Stomach (tissue), 9 donors: ENCODE measurements around the gene CELF2. TPM values are rescaled to one million over a fixed set of nuclear protein-coding genes. Genes with fewer than 3 reads are reported as not detected.

Source experiments
- DNase-seq, 2 donors: peaks; one replicate each; pipeline versions ENCODE4 v3.0.0 to v3.0.0-alpha.2; 2013 to 2019
- H3K27ac ChIP-seq, 5 donors: fragments of 200-600 bp in 4 of 5; sonication (generic) in 4 of 5; one replicate each; pipeline ENCODE4 v1.5.1; 2013 to 2019; ENCODE audit warnings: mild to moderate bottlenecking in 1 of 5, moderate library complexity in 1 of 5
- H3K27me3 ChIP-seq, 3 donors: fragments of 200-600 bp; sonication (generic); one replicate each; pipeline ENCODE4 v1.5.1; 2017 to 2019; ENCODE audit warnings: mixed run types in 1 of 3
- H3K36me3 ChIP-seq, 4 donors: fragments of 200-600 bp; sonication (generic); 1 replicate in 3 of 4; 2 replicates in 1 of 4; pipeline ENCODE4 v1.5.1; 2016 to 2019
- H3K4me1 ChIP-seq, 4 donors: fragments of 200-600 bp; sonication (generic); one replicate each; pipeline ENCODE4 v1.5.1; 2016 to 2019
- H3K4me3 ChIP-seq, 4 donors: fragments of 200-600 bp; sonication (generic) in 3 of 4; one replicate each; pipeline ENCODE4 v1.5.1; 2016 to 2019; ENCODE audit warnings: mild to moderate bottlenecking in 1 of 4
- H3K9me3 ChIP-seq, 4 donors: fragments of 200-600 bp; sonication (generic); one replicate each; pipeline ENCODE4 v1.5.1; 2016 to 2019
- CTCF ChIP-seq, 7 experiments: fragments of 450-650 bp in 4 of 7; fragments of 200-600 bp in 3 of 7; sonication (generic) in 3 of 7; IDR thresholded peaks; one replicate each; pipeline ENCODE4 v1.5.1; 2016 to 2019; ENCODE audit warnings: antibody characterized with exemption in 7 of 7, control low read depth in 2 of 7, mild to moderate bottlenecking in 1 of 7
- EP300 ChIP-seq: sonication (generic); formaldehyde crosslinking; IDR thresholded peaks from one replicate; pipeline ENCODE4 v1.6.1; 2017; ENCODE audit warnings: antibody characterized with exemption
- POLR2A ChIP-seq, 4 donors: fragments of 450-650 bp; IDR thresholded peaks; one replicate each; pipeline ENCODE4 v1.6.1; 2016; ENCODE audit warnings: antibody characterized with exemption in 4 of 4, control low read depth in 2 of 4, mild to moderate bottlenecking in 1 of 4, moderate library complexity in 1 of 4
- POLR2AphosphoS5 ChIP-seq, 3 donors: sonication (generic); formaldehyde crosslinking; IDR thresholded peaks; one replicate each; pipeline ENCODE4 v1.6.1; 2016; ENCODE audit warnings: antibody characterized with exemption in 3 of 3
- WGBS, 5 donors: extraction: QIAGEN DNeasy Blood & Tissue Kit in 3 of 5; methylation state at CpG; one replicate each; pipeline versions ENCODE4 v1.1.5 to v1.1.7; 2013 to 2018; 5-methylcytosine and 5-hydroxymethylcytosine counted together
- intact Hi-C: fragments of 100-400 bp; cut with DNase I; formaldehyde crosslinking; loops from one replicate; pipeline ENCODE4 v1.15.1; 2023; ENCODE audit warnings: low total_unique reads
- polyA plus RNA-seq, 3 donors: library from polyadenylated mRNA; stranded (reverse); fragments of 200-250 nt; gene quantifications; one replicate each; pipeline ENCODE4 v1.2.3, GENCODE V29; 2013
- total RNA-seq, 5 donors: library from RNA; depleted of rRNA; stranded (reverse); fragments of >200 nt; gene quantifications; one replicate each; pipeline versions ENCODE4 v1.1.0 to v1.2.3, GENCODE V29; 2014 to 2016
- donor health status: healthy with polysubstance abuse.
- donor health status: Bipolar disorder and iron deficiency.
- donor health status: healthy.

The CELF2 gene
- total and polyA plus RNA-seq, 8 donors = 3.9 to 65.3 (median 36.1) TPM

GRCh38 chr10:11154849-11155498, 137.3 kb downstream of the CELF2 start:
- Histone ChIP-seq H3K4me1 (peaks cover 0 to 19% (median 9%) of the 10 kb centered on the region in 4 donors), H3K27me3 (no peaks in the 10 kb centered on the region), H3K4me3 (no peak overlapping the region), H3K36me3 (no peaks in the 10 kb centered on the region), H3K27ac (no peak overlapping the region), H3K9me3 (no peaks in the 10 kb centered on the region)
- WGBS, 5 donors = 59 to 67% (median 64%) methylated on average over 11 of the region's 11 CpGs
- DNase-seq = no peak
- intact Hi-C loops = no loop called here
- TF ChIP-seq EP300 (no peak), CTCF (IDR thresholded peaks at IDR 0.05) (no peak), POLR2AphosphoS5 (IDR thresholded peaks at IDR 0.05) (no peak), POLR2A (IDR thresholded peaks at IDR 0.05) (no peak)

- peaks cover 0 to 14% (median 6%) of the 10 kb centered on the region in 4 donors for H3K4me1 ChIP-seq
- 93 to 97% (median 95%) methylated on average over 12 of the region's 12 CpGs for WGBS, 5 donors
- no peak for TF ChIP-seq POLR2AphosphoS5 (IDR thresholded peaks at IDR 0.05)
- no peak for TF ChIP-seq POLR2A (IDR thresholded peaks at IDR 0.05)
- no peak for TF ChIP-seq CTCF (IDR thresholded peaks at IDR 0.05)
- TF ChIP-seq EP300 = no peak
- intact Hi-C loops = no loop called here
- no peaks in the 10 kb centered on the region for H3K36me3 ChIP-seq
- H3K4me3 ChIP-seq = no peak overlapping the region
- H3K27ac ChIP-seq = no peak overlapping the region
- no peak for DNase-seq
- H3K9me3 ChIP-seq = peaks cover 0 to 5% (median 0%) of the 10 kb centered on the region in 4 donors
- H3K27me3 ChIP-seq = no peaks in the 10 kb centered on the region
Measured at GRCh38 chr10:11156480-11156879, 138.8 kb downstream of the CELF2 start.

GRCh38 chr10:11157292-11158076, 139.8 kb downstream of the CELF2 start:
- no peak for DNase-seq
- no peaks in the 10 kb centered on the region for H3K27me3 ChIP-seq
- H3K4me3 ChIP-seq = no peak overlapping the region
- no peak for TF ChIP-seq POLR2AphosphoS5 (IDR thresholded peaks at IDR 0.05)
- TF ChIP-seq POLR2A (IDR thresholded peaks at IDR 0.05) = no peak
- no peak for TF ChIP-seq CTCF (IDR thresholded peaks at IDR 0.05)
- no peak for TF ChIP-seq EP300
- 84 to 90% (median 89%) methylated on average over 8 of the region's 8 CpGs for WGBS, 5 donors
- H3K36me3 ChIP-seq = no peaks in the 10 kb centered on the region
- H3K9me3 ChIP-seq = peaks cover 0 to 13% (median 0%) of the 10 kb centered on the region in 4 donors
- intact Hi-C loops = no loop called here
- no peak overlapping the region for H3K27ac ChIP-seq
- H3K4me1 ChIP-seq = peaks cover 0 to 24% (median 8%) of the 10 kb centered on the region in 4 donors

GRCh38 chr10:11158080-11158479, 140.4 kb downstream of the CELF2 start:
- 79 to 88% (median 84%) methylated on average over 5 of the region's 5 CpGs for WGBS, 5 donors
- no peak overlapping the region for H3K4me3 ChIP-seq

More at GRCh38 chr10:11158080-11158479, 140.4 kb downstream of the CELF2 start:
- intact Hi-C loops = no loop called here
- Histone ChIP-seq H3K36me3 (no peaks in the 10 kb centered on the region), H3K27me3 (no peaks in the 10 kb centered on the region), H3K4me1 (peaks cover 0 to 29% (median 11%) of the 10 kb centered on the region in 4 donors), H3K9me3 (peaks cover 0 to 13% (median 0%) of the 10 kb centered on the region in 4 donors), H3K27ac (no peak overlapping the region)
- TF ChIP-seq POLR2AphosphoS5 (IDR thresholded peaks at IDR 0.05) (no peak), EP300 (no peak), POLR2A (IDR thresholded peaks at IDR 0.05) (no peak), CTCF (IDR thresholded peaks at IDR 0.05) (no peak)
- no peak for DNase-seq
